Neural cell (in vitro differentiated cells): ENCODE results near the gene LGALS1. TPM values are rescaled to one million over a fixed set of nuclear protein-coding genes. Genes with fewer than 3 reads are reported as not detected.
A peak's percentile ranks its signal among the peaks of the same experiment; 100 is the strongest.

Experiments
- H2AFZ ChIP-seq: fragments of 200-600, 300-800 bp; sonication (generic), shearing (Covaris generic); 2 replicates; pipeline ENCODE4 v1.6.0; 2014; ENCODE audit warnings: low read depth, mild to moderate bottlenecking, antibody characterized with exemption, low read length, moderate library complexity
- H3F3A ChIP-seq: fragments of 200-600 bp; shearing (Covaris generic); 2 replicates; pipeline ENCODE4 v1.6.1; 2016; ENCODE audit warnings: mild to moderate bottlenecking, moderate library complexity, mixed read lengths, antibody characterized with exemption, low read length; ENCODE audit not compliant: insufficient read depth, poor library complexity, severe bottlenecking
- H3K27ac ChIP-seq: fragments of 200-600, 300-800 bp; sonication (generic), shearing (Covaris generic); 2 replicates; pipeline ENCODE4 v1.5.1; 2014; ENCODE audit warnings: mild to moderate bottlenecking, low read length, moderate library complexity
- H3K27me3 ChIP-seq: fragments of 300-800, 200-600 bp; sonication (generic), shearing (Covaris generic); 2 replicates; pipeline ENCODE4 v1.6.0; 2014; ENCODE audit warnings: mild to moderate bottlenecking, low read depth, low read length, moderate library complexity; ENCODE audit not compliant: insufficient read depth
- H3K36me3 ChIP-seq: fragments of 300-800, 200-600 bp; sonication (generic), shearing (Covaris generic); 2 replicates; pipeline ENCODE4 v1.5.1; 2014; ENCODE audit warnings: mild to moderate bottlenecking, antibody characterized with exemption, low read length, moderate library complexity; ENCODE audit not compliant: insufficient read depth
- H3K4me2 ChIP-seq: fragments of 300-800, 200-600 bp; sonication (generic), shearing (Covaris generic); 2 replicates; pipeline ENCODE4 v1.6.0; 2014; ENCODE audit warnings: mild to moderate bottlenecking, low read length
- H3K4me3 ChIP-seq: fragments of 300-800, 200-600 bp; sonication (generic), shearing (Covaris generic); 2 replicates; pipeline ENCODE4 v1.5.1; 2014; ENCODE audit warnings: mild to moderate bottlenecking, low read length, moderate library complexity
- H3K79me2 ChIP-seq: fragments of 200-600 bp; shearing (Covaris generic); replicated peaks from 2 replicates; pipeline ENCODE4 v1.6.0; 2014; ENCODE audit warnings: mild to moderate bottlenecking, low read length, moderate library complexity; ENCODE audit not compliant: insufficient read depth
- H3K9ac ChIP-seq: fragments of 300-800, 200-600 bp; sonication (generic), shearing (Covaris generic); 2 replicates; pipeline ENCODE4 v1.6.1; 2016; ENCODE audit warnings: mild to moderate bottlenecking, low read length, mixed read lengths
- H3K9me2 ChIP-seq: fragments of 200-600 bp; shearing (Covaris generic); 2 replicates; pipeline ENCODE4 v1.6.1; 2016; ENCODE audit warnings: mild to moderate bottlenecking, low read length, mixed read lengths; ENCODE audit not compliant: insufficient read depth
- H3K9me3 ChIP-seq: fragments of 200-600, 300-800 bp; sonication (generic), shearing (Covaris generic); 2 replicates; pipeline ENCODE4 v1.6.1; 2016; ENCODE audit warnings: mild to moderate bottlenecking, mixed run types, low read length, moderate library complexity, mixed read lengths
- H4K20me1 ChIP-seq: fragments of 200-600 bp; shearing (Covaris generic); 2 replicates; pipeline ENCODE4 v1.6.1; 2016; ENCODE audit warnings: mild to moderate bottlenecking, mixed run types; ENCODE audit not compliant: insufficient read depth
- CTCF ChIP-seq: fragments of 450-650 bp; IDR thresholded peaks from 2 replicates; pipeline ENCODE4 v1.5.1; 2014; ENCODE audit warnings: antibody characterized with exemption, mild to moderate bottlenecking, moderate library complexity; ENCODE audit not compliant: poor library complexity, severe bottlenecking
- EP300 ChIP-seq: fragments of 450-650 bp; conservative IDR thresholded peaks from 2 replicates; pipeline ENCODE4 v1.6.1; 2014; ENCODE audit warnings: antibody characterized with exemption, mild to moderate bottlenecking, moderate library complexity; ENCODE audit not compliant: poor library complexity, severe bottlenecking
- EZH2 ChIP-seq: fragments of 200-600, 300-800 bp; shearing (Covaris generic), sonication (generic); IDR thresholded peaks from 2 replicates; pipeline ENCODE4 v1.6.1; 2014; ENCODE audit warnings: antibody characterized with exemption, low read length, borderline replicate concordance, mild to moderate bottlenecking; ENCODE audit not compliant: insufficient read depth, poor library complexity, severe bottlenecking
- MXI1 ChIP-seq: fragments of 450-650 bp; conservative IDR thresholded peaks from 2 replicates; pipeline ENCODE4 v1.6.1; 2014; ENCODE audit warnings: antibody characterized with exemption, mild to moderate bottlenecking; ENCODE audit not compliant: poor library complexity, severe bottlenecking
- POLR2AphosphoS5 ChIP-seq: IDR thresholded peaks from 2 replicates; pipeline ENCODE4 v1.6.1; 2012
- RAD21 ChIP-seq: fragments of 450-650 bp; conservative IDR thresholded peaks from 2 replicates; pipeline ENCODE4 v1.6.1; 2014; ENCODE audit warnings: antibody characterized with exemption, mild to moderate bottlenecking, moderate library complexity
- REST ChIP-seq: IDR thresholded peaks from 2 replicates; pipeline ENCODE4 v1.6.1; 2012; ENCODE audit warnings: borderline replicate concordance
- SMC3 ChIP-seq: fragments of 450-650 bp; conservative IDR thresholded peaks from 2 replicates; pipeline ENCODE4 v1.6.1; 2014; ENCODE audit warnings: antibody characterized with exemption, mild to moderate bottlenecking, moderate library complexity; ENCODE audit not compliant: poor library complexity
- TAF1 ChIP-seq: IDR thresholded peaks from 2 replicates; pipeline ENCODE4 v1.6.1; 2012; ENCODE audit warnings: low read depth
- polyA plus RNA-seq: library from polyadenylated mRNA; depleted of rRNA; stranded (reverse); fragments of >200 nt; gene quantifications from 2 replicates; pipeline ENCODE4 v1.2.3, GENCODE V29; 2014

Gene LGALS1
- polyA plus RNA-seq, 1 donor from 2014 or later: not detected

DNA sequence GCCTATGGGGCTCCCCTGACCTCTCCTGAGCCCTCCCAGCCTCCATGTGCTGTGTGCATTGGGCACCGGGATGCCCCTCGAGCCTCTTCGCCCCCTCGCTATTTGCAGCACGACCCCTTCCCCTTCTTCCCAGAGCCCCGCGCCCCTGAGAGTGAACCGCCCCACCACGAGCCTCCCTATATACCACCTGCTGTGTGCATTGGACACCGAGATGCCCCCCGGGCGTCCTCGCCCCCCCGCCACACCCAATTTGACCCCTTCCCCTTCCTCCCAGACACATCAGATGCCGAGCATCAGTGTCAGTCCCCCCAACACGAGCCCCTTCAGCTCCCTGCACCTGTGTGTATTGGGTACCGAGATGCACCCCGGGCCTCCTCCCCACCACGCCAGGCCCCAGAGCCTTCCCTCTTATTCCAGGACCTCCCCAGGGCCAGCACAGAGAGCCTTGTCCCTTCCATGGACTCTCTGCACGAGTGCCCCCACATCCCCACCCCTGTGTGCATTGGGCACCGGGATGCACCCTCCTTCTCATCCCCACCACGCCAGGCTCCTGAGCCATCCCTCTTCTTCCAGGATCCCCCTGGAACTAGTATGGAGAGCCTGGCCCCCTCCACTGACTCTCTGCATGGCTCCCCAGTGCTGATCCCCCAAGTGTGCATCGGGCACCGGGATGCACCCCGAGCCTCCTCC, 50.3 kb downstream of the LGALS1 start:
- Histone ChIP-seq H2AFZ (no peak overlapping the region), H3F3A (no peaks in the 10 kb centered on the region), H3K27me3 (no peaks in the 10 kb centered on the region), H3K79me2 (no peaks in the 10 kb centered on the region), H3K9me2 (no peaks in the 10 kb centered on the region), H4K20me1 (no peaks in the 10 kb centered on the region), H3K4me2 (no peak overlapping the region), H3K27ac (no peak overlapping the region), H3K9me3 (no peaks in the 10 kb centered on the region), H3K36me3 (peaks cover 3% of the 10 kb centered on the region), H3K9ac (no peak overlapping the region), H3K4me3 (no peak overlapping the region)
- TF ChIP-seq MXI1 (no peak), POLR2AphosphoS5 (peak; percentile 10)

GRCh38 chr22:37726241-37726887, 50.9 kb downstream of the LGALS1 start:
- no peaks in the 10 kb centered on the region for H3K9me3 ChIP-seq
- H3K79me2 ChIP-seq: no peaks in the 10 kb centered on the region
- H3K9me2 ChIP-seq: no peaks in the 10 kb centered on the region
- H3K36me3 ChIP-seq: peaks cover 3% of the 10 kb centered on the region
- H3K4me2 ChIP-seq: no peak overlapping the region
- no peak overlapping the region for H3K27ac ChIP-seq
- no peak overlapping the region for H3K4me3 ChIP-seq
- H4K20me1 ChIP-seq: no peaks in the 10 kb centered on the region
- H3K27me3 ChIP-seq: no peaks in the 10 kb centered on the region
- H2AFZ ChIP-seq: no peak overlapping the region
- H3F3A ChIP-seq: no peaks in the 10 kb centered on the region
- no peak for TF ChIP-seq TAF1
- no peak for TF ChIP-seq POLR2AphosphoS5
- TF ChIP-seq EZH2: no peak
- TF ChIP-seq RAD21: no peak
- TF ChIP-seq SMC3: no peak
- no peak for TF ChIP-seq MXI1
- TF ChIP-seq REST: no peak
- no peak for TF ChIP-seq CTCF
- no peak for TF ChIP-seq EP300
- H3K9ac ChIP-seq: no peak overlapping the region
